GM19239 (cell line): Measurements from ENCODE around the gene CEP120.
A peak's percentile ranks its signal among the peaks of the same experiment; 100 is the strongest.

Source experiments
- DNase-seq: peaks from one replicate; pipeline ENCODE4 v3.0.0; 2011; ENCODE audit warnings: low spot score; ENCODE audit not compliant: insufficient read length
- FAIRE-seq: peaks from 2 replicates; lab custom pipeline; 2011; peaks lifted over from hg19 to GRCh38; lab: Jason Lieb, UNC

The CEP120 gene

DNA sequence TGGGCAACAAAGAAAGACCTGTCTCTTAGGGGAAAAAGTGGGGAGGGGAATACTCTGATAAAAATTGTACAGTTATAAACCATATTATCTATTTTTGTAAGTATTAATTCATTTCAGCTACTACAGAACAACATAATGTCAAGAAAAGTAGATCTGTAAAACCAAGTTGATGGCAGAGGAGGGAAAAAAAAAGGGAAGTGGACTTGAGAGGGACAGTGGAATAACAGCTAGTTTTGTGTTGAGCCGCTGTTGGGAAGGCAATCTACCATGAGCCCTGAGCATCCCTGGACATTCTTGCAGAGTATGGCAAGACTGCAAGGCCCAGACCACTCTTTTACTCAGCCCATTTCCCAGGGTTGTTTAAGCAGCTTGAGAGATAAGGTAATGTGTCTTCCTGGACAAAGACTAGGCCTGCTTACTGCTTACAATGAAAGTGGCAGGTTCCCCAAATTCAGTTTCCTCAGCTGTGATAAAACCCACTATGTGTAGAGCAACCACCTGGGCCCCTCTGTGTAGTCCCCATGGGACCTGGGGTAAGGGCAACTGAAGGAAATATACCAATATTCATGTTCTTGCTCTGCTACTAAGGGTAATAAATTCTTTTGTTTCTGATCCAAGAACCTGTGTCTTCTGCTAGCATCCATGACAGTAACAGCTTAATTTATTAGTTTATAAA is 25.0 kb downstream of the CEP120 start:
- DNase-seq (no peak), FAIRE-seq (peak; percentile 68)

GRCh38 chr5:123397538-123397937 is 25.7 kb downstream of the CEP120 start:
- FAIRE-seq (no peak), DNase-seq (no peak)

- DNase-seq (no peak), FAIRE-seq (no peak)
Measured at GRCh38 chr5:123391009-123391408, 32.2 kb downstream of the CEP120 start.

DNA sequence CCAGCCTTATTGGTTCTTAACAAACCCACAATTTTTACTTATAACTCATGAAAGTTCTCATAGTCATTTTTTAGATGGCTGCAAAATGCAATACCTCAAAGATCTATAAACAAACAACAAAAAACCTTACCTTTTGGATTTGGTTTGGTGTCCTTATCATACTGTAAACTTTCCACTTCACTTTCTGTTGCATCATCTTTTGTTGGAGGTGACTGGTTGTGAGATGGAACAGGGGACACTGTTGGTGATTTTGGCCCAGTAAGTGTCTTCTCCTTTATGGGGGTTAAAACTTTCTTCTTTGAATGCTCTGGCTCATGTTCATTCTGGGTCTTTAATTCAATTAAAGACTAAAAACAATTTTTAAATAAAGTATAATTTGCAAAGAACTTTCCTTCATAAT is 33.4 kb downstream of the CEP120 start:
- no peak for DNase-seq
- no peak for FAIRE-seq

DNA sequence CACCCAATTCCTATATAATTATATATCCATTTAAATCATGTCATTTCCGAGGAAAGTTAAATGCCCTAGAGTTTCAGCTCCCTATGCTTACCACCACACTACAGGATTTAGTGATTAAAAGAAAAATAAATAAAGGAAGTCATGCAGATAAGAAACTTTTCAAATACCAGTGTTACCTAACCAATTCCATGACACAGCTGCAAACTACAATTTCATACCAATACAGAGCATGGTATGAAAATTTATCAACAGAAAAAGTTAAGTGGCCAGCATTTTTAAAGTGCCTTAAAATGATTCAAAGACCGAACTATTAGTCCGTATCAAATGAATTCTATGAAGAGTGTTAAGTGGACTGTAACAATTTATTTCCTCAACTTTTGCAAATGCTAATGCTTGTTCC is 35.9 kb downstream of the CEP120 start:
- FAIRE-seq: no peak

GRCh38 chr5:123382252-123382651 is 41.0 kb downstream of the CEP120 start:
- DNase-seq (no peak), FAIRE-seq (no peak)

More for the DNA sequence above, 35.9 kb downstream of the CEP120 start:
- no peak for DNase-seq

DNA sequence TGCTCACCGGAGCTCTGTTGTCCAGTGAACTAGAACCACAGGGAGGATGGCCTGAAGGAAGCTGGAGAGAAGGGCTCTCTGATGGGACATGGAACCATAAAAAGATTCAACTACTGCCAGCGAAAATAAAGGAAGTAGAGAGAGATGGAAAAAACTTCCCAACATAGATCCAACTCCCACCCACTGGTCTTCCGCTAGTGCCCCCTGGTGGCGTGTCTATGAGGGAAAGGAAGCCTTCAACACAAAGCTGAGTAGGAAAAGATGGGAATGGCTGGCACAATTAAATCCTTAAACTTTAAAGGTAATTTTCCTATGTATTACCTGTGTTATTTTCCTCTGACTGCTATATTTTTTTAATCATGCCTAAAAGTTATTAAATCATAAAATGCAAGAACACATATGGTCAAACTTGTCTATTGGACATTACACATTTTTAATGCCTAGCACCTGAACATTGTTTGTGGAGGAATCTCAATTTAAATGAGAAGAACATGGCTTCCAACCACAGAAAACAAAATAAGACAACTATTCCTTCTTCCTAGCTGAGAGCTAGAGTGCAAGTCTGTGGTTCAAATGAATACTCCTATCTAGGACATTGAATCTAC is 51.5 kb downstream of the CEP120 start:
- DNase-seq (no peak), FAIRE-seq (peak; percentile 77)

DNA sequence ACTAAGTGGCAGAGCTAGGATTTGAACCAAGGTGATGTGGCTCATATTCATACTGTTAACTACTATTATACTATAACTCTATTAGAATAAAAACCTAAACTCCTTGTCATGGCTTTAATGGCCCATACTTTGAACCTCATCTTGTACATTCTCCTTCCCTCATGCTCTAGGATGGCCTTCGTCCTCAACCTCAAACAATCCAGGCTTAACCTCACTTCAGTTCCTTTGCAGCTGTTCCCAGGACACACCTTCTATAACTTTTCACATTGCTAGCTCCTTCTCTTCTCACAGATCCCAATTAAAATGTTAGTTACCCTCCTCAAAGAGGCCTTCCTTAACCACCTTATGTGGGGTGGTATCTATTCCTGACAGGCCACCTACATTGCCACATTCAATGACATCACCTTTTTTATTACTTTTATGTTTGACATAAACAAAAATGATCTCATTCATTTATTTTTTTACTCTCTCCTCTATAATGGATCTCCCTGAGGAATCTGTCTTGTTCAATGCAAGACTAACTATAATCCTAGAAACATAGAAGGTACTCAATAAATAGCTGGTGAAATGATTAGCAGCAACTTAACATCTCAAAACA is 53.7 kb downstream of the CEP120 start:
- FAIRE-seq (no peak), DNase-seq (no peak)

DNA sequence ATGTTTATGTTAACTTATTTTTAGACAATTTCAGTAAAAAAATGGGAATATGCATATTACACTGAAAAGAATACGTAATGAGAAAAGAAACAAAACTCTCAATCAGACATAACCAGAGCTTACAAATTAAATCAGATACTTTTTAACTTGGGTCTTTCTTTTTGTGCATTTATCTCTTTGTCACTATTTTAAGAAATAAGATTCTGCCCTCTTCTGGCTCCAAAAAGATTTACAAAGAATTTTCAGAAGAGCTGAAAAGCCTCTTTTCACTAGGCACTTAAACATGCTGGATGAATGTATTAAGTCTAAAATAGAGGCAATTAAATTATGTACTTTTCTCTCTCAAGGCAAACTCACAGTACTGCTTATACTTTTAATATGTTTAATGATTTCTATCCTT is 55.5 kb downstream of the CEP120 start:
- FAIRE-seq (no peak), DNase-seq (no peak)

DNA sequence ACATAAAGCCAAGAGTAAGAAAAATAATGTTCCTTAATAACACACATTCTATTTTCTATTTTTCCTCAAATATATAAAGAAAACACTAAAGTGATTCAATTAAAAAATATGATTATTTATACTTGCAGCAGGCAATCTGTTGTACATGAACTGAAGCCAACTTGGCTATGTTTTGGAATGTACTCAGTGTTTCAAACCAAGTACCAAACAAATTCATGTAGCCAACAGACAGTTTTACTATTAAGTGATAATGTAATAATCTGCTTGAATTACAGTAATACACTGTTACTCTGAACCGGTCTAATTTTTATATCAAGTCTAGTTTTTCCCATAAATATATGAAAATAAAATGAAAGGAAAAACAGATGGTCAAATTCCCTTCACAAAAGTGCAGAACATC is 58.0 kb downstream of the CEP120 start:
- no peak for FAIRE-seq

GRCh38 chr5:123364441-123365155 is 58.6 kb downstream of the CEP120 start:
- DNase-seq (no peak), FAIRE-seq (no peak)

More for the DNA sequence above, 58.0 kb downstream of the CEP120 start:
- DNase-seq: no peak

GRCh38 chr5:123360910-123361309 is 62.3 kb downstream of the CEP120 start:
- DNase-seq: no peak
- no peak for FAIRE-seq

GRCh38 chr5:123360201-123360571 is 63.0 kb downstream of the CEP120 start:
- FAIRE-seq: no peak
- no peak for DNase-seq

GRCh38 chr5:123359454-123360200 is 63.6 kb downstream of the CEP120 start:
- DNase-seq: no peak
- FAIRE-seq: no peak

DNA sequence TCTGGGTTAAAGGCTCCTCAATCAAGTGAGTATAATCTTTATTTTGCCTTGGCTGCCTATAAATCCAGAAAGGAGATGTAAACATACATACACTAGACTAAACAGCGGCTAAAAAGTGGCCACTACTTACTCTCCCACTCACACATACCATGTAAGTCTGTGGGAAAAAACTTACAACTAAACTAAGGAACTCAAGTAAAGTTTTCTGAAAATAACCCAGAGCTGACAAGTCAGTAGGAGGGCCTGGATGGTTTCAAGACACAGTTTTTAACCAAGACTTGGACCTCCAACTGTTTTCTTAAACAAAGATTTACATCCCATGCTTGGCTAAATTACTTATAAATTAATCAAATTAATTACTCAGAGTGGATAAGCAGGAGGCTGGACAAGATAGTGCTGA is 64.5 kb downstream of the CEP120 start:
- DNase-seq: no peak
- peak; percentile 11 for FAIRE-seq

- no peak for DNase-seq
- FAIRE-seq: no peak
Measured at GRCh38 chr5:123358304-123358703, 64.9 kb downstream of the CEP120 start.

GRCh38 chr5:123351820-123352219 is 71.4 kb downstream of the CEP120 start:
- FAIRE-seq: no peak
- no peak for DNase-seq

- DNase-seq: no peak
Measured at GRCh38 chr5:123351240-123351639, 72.0 kb downstream of the CEP120 start.

DNA sequence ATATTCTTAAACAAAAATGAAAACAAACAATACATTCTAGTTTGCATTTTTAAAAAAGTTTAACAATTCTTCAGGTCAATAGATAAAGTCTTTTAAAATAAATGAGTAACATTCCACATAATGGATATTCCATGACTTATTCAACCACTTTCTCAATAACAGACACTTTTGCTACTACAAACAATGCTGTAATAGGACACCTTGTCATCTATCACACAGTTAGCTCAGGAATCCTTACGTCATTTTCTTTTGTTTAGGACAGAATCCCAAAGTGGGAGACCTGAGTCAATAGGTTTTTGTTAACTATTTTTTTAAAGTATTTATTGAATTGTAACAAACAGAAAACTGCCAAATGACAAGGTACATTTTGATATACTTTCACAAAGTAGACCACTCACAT is 72.5 kb downstream of the CEP120 start:
- FAIRE-seq (no peak), DNase-seq (no peak)

More at GRCh38 chr5:123351240-123351639, 72.0 kb downstream of the CEP120 start:
- FAIRE-seq: no peak

DNA sequence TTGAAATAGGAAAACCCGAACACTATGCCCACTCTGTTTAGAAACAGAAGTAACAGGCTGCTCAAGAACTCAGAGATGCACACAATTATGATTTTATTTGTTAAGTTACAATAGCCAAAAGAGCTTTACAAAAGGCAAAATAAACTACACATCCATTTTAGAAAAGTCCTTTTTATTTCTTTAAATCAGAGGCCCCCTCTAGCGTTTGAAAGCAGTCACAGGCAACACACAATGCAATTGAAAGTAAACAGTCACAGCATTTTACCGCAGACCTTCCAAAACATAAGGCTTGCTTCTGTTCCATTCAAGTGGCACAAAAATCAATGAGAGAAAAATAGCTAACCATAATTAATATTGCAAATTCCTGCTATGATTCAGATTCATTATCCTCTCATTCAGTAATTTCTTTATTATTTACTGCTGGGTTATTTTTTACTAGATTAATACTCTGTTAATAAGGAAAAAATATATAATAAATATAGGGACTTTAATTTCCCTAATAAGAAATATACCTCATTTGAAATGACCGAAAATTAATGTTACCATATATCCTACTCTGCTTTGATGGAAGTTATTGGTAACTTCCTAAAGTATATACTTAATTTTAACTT is 78.3 kb downstream of the CEP120 start:
- no peak for DNase-seq
- peak; percentile 53 for FAIRE-seq
